Stimulated activated memory B cell treated with anti-CD40 and anti-IgM and Interleukin-4, amounts not matched to agents 10 μg/mL and 1 μg/mL and 100 μg/mL, for 72 hours (primary cell): ENCODE results near the gene DCTN4.
"Not testable (repeated sequence)": the region's sequence is repeated elsewhere in the genome, so short reads cannot be mapped to it uniquely, and the experiment has no call there.

Experiments used
- ATAC-seq: fragments of 150-1000 bp; cut with Tn5 transposase; 2 replicates; pipeline ENCODE4 v1.10.0; 2021
- H3K27ac Mint-ChIP-seq: one replicate; pipeline ENCODE4 v1.8.0; 2022; ENCODE audit warnings: mild to moderate bottlenecking, mixed read lengths
- H3K27me3 Mint-ChIP-seq: one replicate; pipeline ENCODE4 v1.8.0; 2022; ENCODE audit warnings: mixed read lengths
- H3K36me3 Mint-ChIP-seq: one replicate; pipeline ENCODE4 v1.8.0; 2022; ENCODE audit warnings: mixed read lengths
- H3K4me1 Mint-ChIP-seq: one replicate; pipeline ENCODE4 v1.8.0; 2022; ENCODE audit warnings: mixed read lengths
- H3K4me3 Mint-ChIP-seq: one replicate; pipeline ENCODE4 v1.8.0; 2022; ENCODE audit warnings: mild to moderate bottlenecking, moderate library complexity, mixed read lengths
- H3K9me3 Mint-ChIP-seq: one replicate; pipeline ENCODE4 v1.8.0; 2022; ENCODE audit warnings: mixed read lengths

The DCTN4 gene

GRCh38 chr5:150758531-150759333 is at the start of gene DCTN4:
TSS of gene DCTN4 (minus strand) at chr5:150759017. CDS start at chr5:150758993, 24 bp downstream.
- Mint-ChIP-seq H3K9me3 (no peaks in the 10 kb centered on the region), H3K36me3 (peaks cover 18% of the 10 kb centered on the region), H3K4me3 (no peak within 1 kb of the TSS), H3K27me3 (peaks cover 16% of the 10 kb centered on the region), H3K4me1 (peaks cover 17% of the 10 kb centered on the region), H3K27ac (no peak within 1 kb of the TSS)
- ATAC-seq = peak; percentile 98

- peaks cover 9% of the 10 kb centered on the region for H3K9me3 Mint-ChIP-seq
- peaks cover 36% of the 10 kb centered on the region for H3K27me3 Mint-ChIP-seq
- no peak overlapping the region for H3K4me3 Mint-ChIP-seq
- H3K4me1 Mint-ChIP-seq = no peaks in the 10 kb centered on the region
- no peak overlapping the region for H3K27ac Mint-ChIP-seq
- no peaks in the 10 kb centered on the region for H3K36me3 Mint-ChIP-seq
- ATAC-seq = no peak
Observed at GRCh38 chr5:150804388-150804787, 45.6 kb upstream of the DCTN4 start.

GRCh38 chr5:150801117-150801927 is 42.5 kb upstream of the DCTN4 start:
- Mint-ChIP-seq H3K36me3 (no peaks in the 10 kb centered on the region), H3K9me3 (peaks cover 9% of the 10 kb centered on the region), H3K27me3 (peaks cover 50% of the 10 kb centered on the region), H3K4me3 (no peak overlapping the region), H3K4me1 (no peaks in the 10 kb centered on the region), H3K27ac (no peak overlapping the region)
- ATAC-seq = no peak

GRCh38 chr5:150797384-150797783 is 38.6 kb upstream of the DCTN4 start:
- Mint-ChIP-seq H3K27ac (no peak overlapping the region), H3K36me3 (no peaks in the 10 kb centered on the region)

GRCh38 chr5:150794927-150795326 is 36.1 kb upstream of the DCTN4 start:
- ATAC-seq = no peak
- H3K27me3 Mint-ChIP-seq = peaks cover 52% of the 10 kb centered on the region
- H3K9me3 Mint-ChIP-seq = no peaks in the 10 kb centered on the region
- no peaks in the 10 kb centered on the region for H3K36me3 Mint-ChIP-seq
- H3K27ac Mint-ChIP-seq = no peak overlapping the region
- H3K4me3 Mint-ChIP-seq = no peak overlapping the region
- peaks cover 10% of the 10 kb centered on the region for H3K4me1 Mint-ChIP-seq

More at GRCh38 chr5:150797384-150797783, 38.6 kb upstream of the DCTN4 start:
- no peak for ATAC-seq
- H3K9me3 Mint-ChIP-seq = no peaks in the 10 kb centered on the region
- no peak overlapping the region for H3K4me3 Mint-ChIP-seq
- peaks cover 31% of the 10 kb centered on the region for H3K27me3 Mint-ChIP-seq
- peaks cover 5% of the 10 kb centered on the region for H3K4me1 Mint-ChIP-seq

GRCh38 chr5:150793423-150793888 is 34.6 kb upstream of the DCTN4 start:
- not testable (repeated sequence) for H3K36me3 Mint-ChIP-seq, ATAC-seq, H3K27ac Mint-ChIP-seq, H3K9me3 Mint-ChIP-seq, H3K4me3 Mint-ChIP-seq
- Mint-ChIP-seq H3K27me3 (peaks cover 66% of the 10 kb centered on the region), H3K4me1 (peaks cover 13% of the 10 kb centered on the region)

- H3K4me1 Mint-ChIP-seq = peaks cover 13% of the 10 kb centered on the region
- H3K27ac Mint-ChIP-seq = no peak overlapping the region
- peaks cover 64% of the 10 kb centered on the region for H3K27me3 Mint-ChIP-seq
- no peaks in the 10 kb centered on the region for H3K9me3 Mint-ChIP-seq
- ATAC-seq = no peak
- no peak overlapping the region for H3K4me3 Mint-ChIP-seq
- no peaks in the 10 kb centered on the region for H3K36me3 Mint-ChIP-seq
Observed at GRCh38 chr5:150791536-150791935, 32.7 kb upstream of the DCTN4 start.

- H3K4me1 Mint-ChIP-seq = peaks cover 13% of the 10 kb centered on the region
- peaks cover 70% of the 10 kb centered on the region for H3K27me3 Mint-ChIP-seq
- H3K36me3 Mint-ChIP-seq = peaks cover 6% of the 10 kb centered on the region
- no peak overlapping the region for H3K27ac Mint-ChIP-seq
- ATAC-seq = peak; percentile 90
- H3K4me3 Mint-ChIP-seq = no peak overlapping the region
- H3K9me3 Mint-ChIP-seq = peaks cover 4% of the 10 kb centered on the region
Observed at GRCh38 chr5:150789943-150790611, 31.3 kb upstream of the DCTN4 start.

GRCh38 chr5:150789450-150789849 is 30.6 kb upstream of the DCTN4 start:
- no peak overlapping the region for H3K4me3 Mint-ChIP-seq
- no peak overlapping the region for H3K27ac Mint-ChIP-seq
- no peak for ATAC-seq
- peaks cover 6% of the 10 kb centered on the region for H3K36me3 Mint-ChIP-seq
- H3K9me3 Mint-ChIP-seq = peaks cover 4% of the 10 kb centered on the region
- peaks cover 70% of the 10 kb centered on the region for H3K27me3 Mint-ChIP-seq
- H3K4me1 Mint-ChIP-seq = peaks cover 14% of the 10 kb centered on the region

GRCh38 chr5:150788977-150789376 is 30.2 kb upstream of the DCTN4 start:
- Mint-ChIP-seq H3K27ac (no peak overlapping the region), H3K4me3 (no peak overlapping the region), H3K9me3 (peaks cover 4% of the 10 kb centered on the region), H3K27me3 (peaks cover 67% of the 10 kb centered on the region), H3K36me3 (peaks cover 6% of the 10 kb centered on the region), H3K4me1 (peaks cover 19% of the 10 kb centered on the region)
- no peak for ATAC-seq

GRCh38 chr5:150787656-150788055 is 28.8 kb upstream of the DCTN4 start:
- Mint-ChIP-seq H3K4me1 (peaks cover 23% of the 10 kb centered on the region), H3K4me3 (no peak overlapping the region), H3K27me3 (peaks cover 55% of the 10 kb centered on the region), H3K36me3 (peaks cover 6% of the 10 kb centered on the region), H3K27ac (no peak overlapping the region), H3K9me3 (peaks cover 4% of the 10 kb centered on the region)
- ATAC-seq = no peak

GRCh38 chr5:150786876-150787275 is 28.1 kb upstream of the DCTN4 start:
- peaks cover 23% of the 10 kb centered on the region for H3K4me1 Mint-ChIP-seq
- ATAC-seq = no peak
- no peak overlapping the region for H3K4me3 Mint-ChIP-seq
- peaks cover 55% of the 10 kb centered on the region for H3K27me3 Mint-ChIP-seq
- peaks cover 6% of the 10 kb centered on the region for H3K36me3 Mint-ChIP-seq
- H3K27ac Mint-ChIP-seq = no peak overlapping the region
- peaks cover 4% of the 10 kb centered on the region for H3K9me3 Mint-ChIP-seq

GRCh38 chr5:150785950-150786349 is 27.1 kb upstream of the DCTN4 start:
- H3K4me1 Mint-ChIP-seq = peaks cover 28% of the 10 kb centered on the region

GRCh38 chr5:150783422-150783928 is 24.7 kb upstream of the DCTN4 start:
- Mint-ChIP-seq H3K36me3 (peaks cover 6% of the 10 kb centered on the region), H3K4me3 (no peak overlapping the region), H3K27me3 (peaks cover 44% of the 10 kb centered on the region), H3K27ac (no peak overlapping the region), H3K9me3 (peaks cover 4% of the 10 kb centered on the region), H3K4me1 (peaks cover 43% of the 10 kb centered on the region)
- ATAC-seq = peak; percentile 56

More at GRCh38 chr5:150785950-150786349, 27.1 kb upstream of the DCTN4 start:
- no peak overlapping the region for H3K27ac Mint-ChIP-seq
- peaks cover 54% of the 10 kb centered on the region for H3K27me3 Mint-ChIP-seq
- peaks cover 4% of the 10 kb centered on the region for H3K9me3 Mint-ChIP-seq
- peaks cover 6% of the 10 kb centered on the region for H3K36me3 Mint-ChIP-seq
- ATAC-seq = no peak
- no peak overlapping the region for H3K4me3 Mint-ChIP-seq

- H3K4me3 Mint-ChIP-seq = no peak overlapping the region
- peaks cover 43% of the 10 kb centered on the region for H3K4me1 Mint-ChIP-seq
- H3K27me3 Mint-ChIP-seq = peaks cover 49% of the 10 kb centered on the region
- ATAC-seq = no peak
- H3K36me3 Mint-ChIP-seq = peaks cover 6% of the 10 kb centered on the region
- no peak overlapping the region for H3K27ac Mint-ChIP-seq
- peaks cover 4% of the 10 kb centered on the region for H3K9me3 Mint-ChIP-seq
Observed at GRCh38 chr5:150782850-150783249, 24.0 kb upstream of the DCTN4 start.
